ENCODE measurements around the gene ADGRL1. TPM values are rescaled to one million over a fixed set of nuclear protein-coding genes. Genes with fewer than 3 reads are reported as not detected.

The ADGRL1 gene
- total RNA-seq, 1 donor from 2014 or later = 24.0 TPM

- ATAC-seq (no peak), DNase-seq (no peak)
- intact Hi-C loops (cut with micrococcal nuclease) = no loop called here
These were observed 85.5 kb downstream of the ADGRL1 start for GRCh38 chr19:14120497-14120780.

- DNase-seq (no peak), ATAC-seq (no peak)
- intact Hi-C loops (cut with micrococcal nuclease) = no loop called here
These were observed 86.1 kb downstream of the ADGRL1 start for GRCh38 chr19:14119644-14120496.

DNA sequence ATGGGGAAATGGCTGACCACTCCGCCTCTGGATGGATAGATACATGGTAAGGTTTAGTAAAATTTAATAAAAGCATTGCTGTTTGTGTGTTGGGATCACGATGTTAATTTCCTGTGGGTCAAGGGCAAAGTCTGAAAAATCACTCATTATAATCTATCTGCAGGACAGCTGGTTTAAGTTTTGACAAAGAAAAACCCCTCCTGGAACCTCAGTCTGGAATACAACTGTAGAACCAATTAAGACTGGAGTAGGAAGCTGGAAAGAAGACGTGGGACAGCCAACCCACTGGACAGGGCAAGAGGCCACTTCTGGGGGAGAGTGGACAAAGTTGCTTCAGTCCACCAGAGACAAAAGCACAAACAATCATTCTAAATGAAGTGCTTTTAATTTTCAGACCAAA lies 86.8 kb downstream of the ADGRL1 start:
- ATAC-seq (no peak), DNase-seq (no peak)
- intact Hi-C loops (cut with micrococcal nuclease) = no loop called here

- intact Hi-C loops (cut with micrococcal nuclease) = no loop called here
- DNase-seq = peak; percentile 82
- peak; percentile 52 for ATAC-seq
These were observed 87.6 kb downstream of the ADGRL1 start for GRCh38 chr19:14118165-14119051.

- ATAC-seq (peak; percentile 86), DNase-seq (peak; percentile 100)
- intact Hi-C loops (cut with micrococcal nuclease) = no loop called here
These were observed 88.3 kb downstream of the ADGRL1 start, which contains the start of gene PRKACA for GRCh38 chr19:14117668-14118164. Gene PRKACA (minus strand): TSS chr19:14117762. CDS start chr19:14117547, 215 bp downstream.

- peak; percentile 65 for DNase-seq
These were observed 88.9 kb downstream of the ADGRL1 start for GRCh38 chr19:14116918-14117578.

DNA sequence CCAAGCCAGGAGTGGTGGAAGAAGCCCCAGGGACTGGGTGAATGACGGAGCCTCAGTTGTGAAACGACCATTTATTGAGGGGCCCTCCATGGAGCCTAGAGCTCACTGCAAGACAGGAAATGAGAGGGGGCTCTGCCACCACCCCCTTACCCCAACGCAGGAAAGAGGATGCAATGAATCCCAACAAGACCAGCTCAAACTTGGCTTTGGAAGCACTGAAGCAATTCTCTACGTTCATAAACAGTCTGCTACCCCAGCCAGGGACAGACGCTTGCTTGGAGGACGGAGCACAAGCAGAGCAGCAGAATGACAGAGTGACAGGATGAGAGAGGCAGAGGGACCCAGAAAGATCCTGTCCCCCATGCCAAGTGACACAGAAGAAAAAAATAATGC lies 89.4 kb downstream of the ADGRL1 start:
- intact Hi-C loops (cut with micrococcal nuclease) = no loop called here
- no peak for DNase-seq
- ATAC-seq = no peak

More at GRCh38 chr19:14116918-14117578, 88.9 kb downstream of the ADGRL1 start:
- no peak for ATAC-seq
- intact Hi-C loops (cut with micrococcal nuclease) = no loop called here

- no peak for DNase-seq
- ATAC-seq = no peak
- intact Hi-C loops (cut with micrococcal nuclease) = no loop called here
These were observed 90.2 kb downstream of the ADGRL1 start for GRCh38 chr19:14115756-14116155.

GRCh38 chr19:14114854-14115253 lies 91.1 kb downstream of the ADGRL1 start:
- intact Hi-C loops (cut with micrococcal nuclease) = no loop called here
- no peak for ATAC-seq
- DNase-seq = peak; percentile 80

DNA sequence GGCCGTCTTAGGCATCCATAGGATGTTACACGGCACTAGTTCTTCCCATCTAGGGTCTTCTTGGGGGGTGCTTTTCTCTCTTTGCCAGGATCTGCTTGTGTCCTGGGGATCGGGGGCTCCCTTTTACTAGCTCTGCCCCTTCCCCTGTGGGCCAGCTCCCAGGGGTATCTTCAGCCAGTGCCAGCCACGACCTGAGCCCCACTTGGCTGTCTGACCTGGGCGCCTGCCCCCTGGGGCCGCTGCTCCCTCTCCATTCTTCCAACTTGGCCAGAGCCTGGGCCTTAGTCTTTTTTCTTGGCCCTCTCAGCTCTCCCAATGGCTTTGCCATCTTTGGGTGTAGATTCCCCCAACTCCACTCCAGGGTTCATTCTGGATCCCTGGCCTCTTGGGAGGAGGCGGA lies 91.5 kb downstream of the ADGRL1 start:
- intact Hi-C loops (cut with micrococcal nuclease) = no loop called here
- no peak for ATAC-seq
- DNase-seq = no peak

- DNase-seq (peak; percentile 65), ATAC-seq (no peak)
- intact Hi-C loops (cut with micrococcal nuclease) = no loop called here
These were observed 92.1 kb downstream of the ADGRL1 start for GRCh38 chr19:14113762-14114414.

GRCh38 chr19:14112809-14113385 lies 93.1 kb downstream of the ADGRL1 start:
- intact Hi-C loops (cut with micrococcal nuclease) = no loop called here
- DNase-seq = peak; percentile 69
- ATAC-seq = peak; percentile 34

GRCh38 chr19:14112051-14112808 lies 93.7 kb downstream of the ADGRL1 start:
- intact Hi-C loops (cut with micrococcal nuclease) = no loop called here
- DNase-seq (peak; percentile 69), ATAC-seq (peak; percentile 16)

GRCh38 chr19:14111486-14111885 lies 94.5 kb downstream of the ADGRL1 start:
- intact Hi-C loops (cut with micrococcal nuclease) = no loop called here
- ATAC-seq = no peak

DNA sequence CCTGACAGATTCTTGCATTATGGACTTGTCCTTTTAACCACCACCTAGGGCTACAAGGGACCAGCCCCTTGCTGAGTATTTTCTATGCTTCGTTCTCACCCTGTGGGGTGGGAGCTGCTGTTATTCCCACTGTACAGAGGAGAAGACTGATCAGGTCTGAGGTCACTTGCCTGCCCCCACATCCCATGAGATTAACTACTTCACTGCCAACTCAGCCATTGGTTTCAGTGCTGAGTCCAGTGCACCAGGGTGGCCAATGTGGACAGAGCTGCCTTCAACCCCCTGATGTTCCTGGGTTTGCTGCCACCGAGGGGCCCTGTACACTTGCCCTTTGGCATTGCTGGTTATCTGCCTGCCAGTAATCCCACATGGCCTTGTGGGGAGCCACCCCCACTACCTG lies 95.3 kb downstream of the ADGRL1 start:
- DNase-seq (no peak), ATAC-seq (no peak)
- intact Hi-C loops (cut with micrococcal nuclease) = no loop called here

More at GRCh38 chr19:14111486-14111885, 94.5 kb downstream of the ADGRL1 start:
- no peak for DNase-seq

- intact Hi-C loops (cut with micrococcal nuclease) = no loop called here
- DNase-seq (peak; percentile 88), ATAC-seq (peak; percentile 91)
These were observed 98.1 kb downstream of the ADGRL1 start for GRCh38 chr19:14107581-14108461.

- ATAC-seq (peak; percentile 58), DNase-seq (peak; percentile 54)
- intact Hi-C loops (cut with micrococcal nuclease) = no loop called here
These were observed 99.1 kb downstream of the ADGRL1 start for GRCh38 chr19:14106840-14107239.
